ENCODE data around the gene YY1AP1.
"Not testable (repeated sequence)": the region's sequence is repeated elsewhere in the genome, so short reads cannot be mapped to it uniquely, and the experiment has no call there.

YY1AP1 gene

GRCh38 chr1:155645034-155645598, 43.5 kb downstream of the YY1AP1 start:
- no peak for DNase-seq

- DNase-seq, result no peak
These were observed 45.3 kb downstream of the YY1AP1 start for GRCh38 chr1:155643230-155643629.

GRCh38 chr1:155642559-155643180, 45.9 kb downstream of the YY1AP1 start:
- not testable (repeated sequence) for DNase-seq

GRCh38 chr1:155640367-155640766, 48.2 kb downstream of the YY1AP1 start:
- no peak for DNase-seq

- no peak for DNase-seq
These were observed 52.0 kb downstream of the YY1AP1 start for GRCh38 chr1:155636397-155637153.

- not testable (repeated sequence) for DNase-seq
These were observed 62.1 kb downstream of the YY1AP1 start for GRCh38 chr1:155626428-155626827.

- no peak for DNase-seq
These were observed 65.2 kb downstream of the YY1AP1 start for GRCh38 chr1:155623357-155623756.

GRCh38 chr1:155622191-155622590, 66.4 kb downstream of the YY1AP1 start:
- DNase-seq, result no peak

- DNase-seq, result not testable (repeated sequence)
These were observed 75.3 kb downstream of the YY1AP1 start for GRCh38 chr1:155613226-155613625.

- not testable (repeated sequence) for DNase-seq
These were observed 78.3 kb downstream of the YY1AP1 start for GRCh38 chr1:155610257-155610647.

- DNase-seq, result peak; percentile 98
These were observed 78.9 kb downstream of the YY1AP1 start, which contains the start of gene MSTO1 for GRCh38 chr1:155609515-155610256. Gene MSTO1 (plus strand): TSS chr1:155610218. CDS start chr1:155610249, 31 bp downstream.

Measured in right hindlimb (tissue), 1 donor.